ENCODE data around the gene P2RY8. TPM values are rescaled to one million over a fixed set of nuclear protein-coding genes. Genes with fewer than 3 reads are reported as not detected.

Gene P2RY8
- total RNA-seq, 1 donor from 2014 or later = 2.5 TPM

- peak; percentile 72 for DNase-seq (ENCODE audit: low spot score)
Observed at GRCh38 chrX:1466971-1467561, 69.9 kb downstream of the P2RY8 start.

- peak; percentile 62 for DNase-seq (ENCODE audit: low spot score)
Observed at GRCh38 chrX:1466232-1466661, 70.7 kb downstream of the P2RY8 start.

GRCh38 chrX:1465286-1466231 is 71.4 kb downstream of the P2RY8 start:
- DNase-seq (ENCODE audit: low spot score) = peak; percentile 71

- DNase-seq (ENCODE audit: low spot score) = no peak
Observed at GRCh38 chrX:1464971-1465285, 72.1 kb downstream of the P2RY8 start.

GRCh38 chrX:1464041-1464970 is 72.7 kb downstream of the P2RY8 start:
- peak; percentile 79 for DNase-seq (ENCODE audit: low spot score)

- peak; percentile 5 for DNase-seq (ENCODE audit: low spot score)
Observed at GRCh38 chrX:1463581-1463980, 73.4 kb downstream of the P2RY8 start.

GRCh38 chrX:1462596-1463251 is 74.3 kb downstream of the P2RY8 start:
- peak; percentile 37 for DNase-seq (ENCODE audit: low spot score)

- DNase-seq (ENCODE audit: low spot score) = no peak
Observed at GRCh38 chrX:1462110-1462509, 74.9 kb downstream of the P2RY8 start.

- peak; percentile 35 for DNase-seq (ENCODE audit: low spot score)
Observed at GRCh38 chrX:1455948-1456280, 81.1 kb downstream of the P2RY8 start.

GRCh38 chrX:1453951-1454785 is 82.8 kb downstream of the P2RY8 start:
- peak; percentile 94 for DNase-seq (ENCODE audit: low spot score)

- no peak for DNase-seq (ENCODE audit: low spot score)
Observed at GRCh38 chrX:1453395-1453783, 83.6 kb downstream of the P2RY8 start.

GRCh38 chrX:1452516-1453394 is 84.2 kb downstream of the P2RY8 start, which contains the start of gene ASMTL:
ASMTL (minus strand) TSS chrX:1452909; CDS start chrX:1452840, 69 bp downstream.
- peak; percentile 100 for DNase-seq (ENCODE audit: low spot score)

GRCh38 chrX:1451661-1452515 is 85.1 kb downstream of the P2RY8 start:
- DNase-seq (ENCODE audit: low spot score) = peak; percentile 68

GRCh38 chrX:1451251-1451660 is 85.7 kb downstream of the P2RY8 start:
- DNase-seq (ENCODE audit: low spot score) = peak; percentile 43

- peak; percentile 41 for DNase-seq (ENCODE audit: low spot score)
Observed at GRCh38 chrX:1450361-1451161, 86.4 kb downstream of the P2RY8 start.

- no peak for DNase-seq (ENCODE audit: low spot score)
Observed at GRCh38 chrX:1449823-1450149, 87.2 kb downstream of the P2RY8 start.

GRCh38 chrX:1449036-1449822 is 87.8 kb downstream of the P2RY8 start:
- peak; percentile 35 for DNase-seq (ENCODE audit: low spot score)

Data from mesenteric fat pad (tissue), 1 donor.